ENCODE measurements around the gene ERAS.

Gene ERAS

GRCh38 chrX:48826135-48826875 is at the start of gene ERAS:
Gene ERAS, plus strand, starts transcription at chrX:48826513. Its CDS starts 2,611 bp downstream, at chrX:48829124.
- DNase-seq, result peak in 1 of 2 experiments; percentile 17

- no peak for DNase-seq
Observed at GRCh38 chrX:48776818-48777439, 49.4 kb upstream of the ERAS start.

DNA sequence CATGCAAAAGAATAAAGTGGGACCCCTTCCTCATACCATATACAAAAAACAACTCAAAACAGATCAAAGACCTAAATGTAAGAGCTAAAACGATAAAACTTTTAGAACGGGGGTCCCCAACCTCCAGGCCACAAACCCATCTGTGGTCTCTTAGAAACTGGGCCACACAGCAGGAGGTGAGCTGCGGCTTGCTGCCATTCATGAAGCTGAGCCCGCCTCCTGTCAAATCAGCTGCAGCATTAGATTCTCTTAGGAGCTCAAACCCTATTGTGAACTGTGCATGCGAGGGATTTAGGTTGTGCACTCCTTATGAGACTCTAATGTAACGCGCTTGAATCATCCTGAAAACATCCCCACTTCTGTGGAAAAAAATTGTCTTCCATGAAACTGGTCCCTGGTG is 46.9 kb upstream of the ERAS start:
- no peak for DNase-seq

- DNase-seq, result no peak
Observed at GRCh38 chrX:48781705-48782104, 44.6 kb upstream of the ERAS start.

DNA sequence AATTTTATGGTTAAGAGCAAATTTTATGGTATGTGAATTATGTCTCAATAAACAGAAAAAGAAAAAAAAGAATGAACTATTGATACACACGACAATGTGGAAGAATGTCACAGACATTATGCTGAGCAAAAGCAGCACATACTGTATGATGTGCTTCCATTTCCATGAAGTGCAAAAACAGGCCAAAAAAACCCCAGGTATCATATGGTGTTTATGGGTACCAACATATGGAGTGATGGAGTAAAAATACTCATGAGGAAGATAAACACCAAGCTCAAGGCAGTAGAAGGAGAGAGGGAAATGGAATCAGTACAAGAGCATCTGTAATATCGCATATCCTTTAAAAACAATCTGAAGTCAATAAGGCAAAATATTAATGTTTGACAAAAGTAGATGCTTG is 44.1 kb upstream of the ERAS start:
- no peak for DNase-seq

- DNase-seq, result no peak
Observed at GRCh38 chrX:48782795-48783194, 43.5 kb upstream of the ERAS start.

GRCh38 chrX:48784726-48785125 is 41.6 kb upstream of the ERAS start:
- DNase-seq, result no peak

DNA sequence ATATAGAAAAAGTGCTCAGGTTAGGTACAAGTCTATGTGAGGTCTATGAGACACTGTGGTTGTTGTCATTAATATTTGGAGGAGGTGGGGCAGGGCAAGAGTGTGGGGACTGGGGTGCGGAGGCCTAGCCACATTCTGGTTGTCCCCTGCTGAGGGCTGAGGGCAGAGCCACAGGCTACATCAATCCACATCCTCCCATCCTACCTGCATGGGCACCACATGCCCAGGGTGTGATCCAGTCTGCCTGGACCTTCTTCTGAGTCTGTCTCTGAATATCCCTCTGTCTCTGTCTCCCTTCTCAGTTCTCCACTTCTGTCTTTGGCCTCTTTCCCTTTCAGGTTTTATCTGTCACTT is 41.1 kb upstream of the ERAS start:
- no peak for DNase-seq

- no peak for DNase-seq
Observed at GRCh38 chrX:48785540-48786214, 40.6 kb upstream of the ERAS start.

GRCh38 chrX:48786341-48786800 is 39.9 kb upstream of the ERAS start, which contains the start of gene GATA1:
Gene GATA1, plus strand, starts transcription at chrX:48786590. Its CDS starts 4,520 bp downstream, at chrX:48791110.
- no peak for DNase-seq

- no peak for DNase-seq
Observed at GRCh38 chrX:48786825-48787504, 39.3 kb upstream of the ERAS start.

GRCh38 chrX:48787505-48788443 is 38.5 kb upstream of the ERAS start:
- DNase-seq, result no peak

DNA sequence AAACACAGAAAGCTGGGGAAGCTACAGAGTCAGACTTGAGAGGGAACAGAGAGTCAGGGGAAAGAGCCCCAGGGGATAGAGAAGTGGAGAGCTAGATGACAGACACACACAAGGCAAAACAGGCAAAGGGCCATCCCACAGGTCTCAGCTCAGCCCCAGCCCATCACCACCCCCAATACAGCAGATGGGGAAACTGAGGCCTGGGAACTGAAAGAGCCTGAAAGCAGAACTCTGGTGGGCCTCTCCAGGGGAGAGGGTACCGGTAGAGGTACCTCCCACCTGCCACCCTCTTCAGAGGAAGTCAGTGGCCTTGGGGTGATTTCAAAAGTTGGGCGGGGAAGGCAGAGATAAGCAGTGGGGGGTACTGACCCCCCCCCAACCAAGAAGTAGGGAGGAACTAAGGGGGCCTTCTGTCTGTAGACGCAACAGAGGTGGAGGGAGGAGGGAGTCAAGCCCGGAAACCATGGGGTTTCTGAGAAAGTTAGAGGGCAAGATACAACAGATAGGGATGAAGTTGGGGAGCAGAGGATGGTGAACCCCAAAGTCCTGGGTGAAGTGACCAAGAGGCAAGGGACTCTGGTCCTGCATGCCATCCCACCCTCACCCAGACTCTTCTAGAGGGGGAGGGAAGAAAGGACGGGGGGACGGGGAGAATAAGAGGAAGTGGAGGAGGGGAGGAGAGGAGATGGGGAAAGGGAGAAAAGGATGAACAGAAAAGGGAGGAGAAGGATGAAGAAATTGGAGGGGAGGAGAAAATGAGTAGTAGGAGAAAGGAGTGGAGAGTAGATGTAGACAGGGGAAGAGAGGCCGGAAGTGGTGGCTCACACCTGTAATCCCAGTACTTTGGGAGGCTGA is 36.7 kb upstream of the ERAS start:
- DNase-seq, result no peak

DNA sequence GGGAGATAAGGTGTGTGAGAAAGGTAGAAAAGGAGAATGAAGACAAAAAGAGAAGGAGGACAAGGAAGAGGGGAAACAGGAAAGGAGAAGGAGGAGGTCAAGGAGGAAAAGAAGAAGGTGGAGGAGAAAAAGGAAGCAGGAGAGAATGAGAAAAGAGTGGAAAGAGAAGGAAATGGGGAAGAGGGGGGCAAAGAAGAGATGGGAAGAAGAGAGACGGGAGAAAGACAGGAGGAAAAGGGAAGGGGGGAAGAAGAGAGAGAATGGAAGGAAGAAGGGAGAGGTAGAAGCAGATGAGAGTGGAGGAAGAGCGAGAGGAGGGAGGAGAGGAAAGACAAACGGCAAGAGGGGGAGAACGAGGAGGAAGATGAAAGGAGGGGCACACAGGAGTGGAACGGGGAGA is 35.8 kb upstream of the ERAS start:
- no peak for DNase-seq

DNA sequence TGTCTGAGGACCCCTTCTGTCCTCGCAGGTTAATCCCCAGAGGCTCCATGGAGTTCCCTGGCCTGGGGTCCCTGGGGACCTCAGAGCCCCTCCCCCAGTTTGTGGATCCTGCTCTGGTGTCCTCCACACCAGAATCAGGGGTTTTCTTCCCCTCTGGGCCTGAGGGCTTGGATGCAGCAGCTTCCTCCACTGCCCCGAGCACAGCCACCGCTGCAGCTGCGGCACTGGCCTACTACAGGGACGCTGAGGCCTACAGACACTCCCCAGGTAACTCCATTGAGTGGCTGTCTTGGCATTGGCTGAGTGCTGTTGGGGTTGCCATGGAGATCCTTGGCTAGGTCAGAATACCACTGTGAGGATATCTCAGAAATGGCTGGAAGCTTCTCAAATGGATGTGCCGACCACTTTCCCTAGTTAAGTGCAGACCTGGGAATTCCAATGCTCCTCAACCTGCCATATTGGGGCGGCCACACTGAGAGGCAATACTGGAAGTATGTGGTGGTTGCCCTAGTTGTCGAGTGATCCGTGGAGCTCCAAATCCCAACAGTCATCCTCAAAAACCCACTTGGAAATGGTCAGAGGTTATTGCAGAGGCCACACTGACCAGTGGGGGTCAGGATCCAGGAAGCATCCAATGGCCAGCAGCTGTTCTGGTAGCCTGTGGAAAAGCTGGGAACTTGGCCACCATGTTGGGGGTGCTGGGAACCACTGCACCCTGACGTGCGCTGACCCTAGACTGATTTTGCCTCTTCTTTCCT is 35.1 kb upstream of the ERAS start:
- DNase-seq, result no peak

DNA sequence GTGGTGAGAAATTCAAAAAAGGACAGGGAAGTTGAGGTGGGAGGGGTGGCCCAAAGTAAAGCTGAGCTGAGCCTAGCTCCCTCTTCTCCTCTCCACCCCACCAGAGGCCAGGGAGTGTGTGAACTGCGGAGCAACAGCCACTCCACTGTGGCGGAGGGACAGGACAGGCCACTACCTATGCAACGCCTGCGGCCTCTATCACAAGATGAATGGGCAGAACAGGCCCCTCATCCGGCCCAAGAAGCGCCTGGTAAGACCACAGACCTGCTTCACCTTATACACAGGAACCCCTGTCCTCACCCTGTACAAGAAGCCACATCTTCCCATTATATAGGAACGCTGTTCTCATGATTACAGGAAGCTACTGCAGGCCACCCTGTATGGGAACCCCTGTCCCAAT is 34.1 kb upstream of the ERAS start:
- no peak for DNase-seq

DNA sequence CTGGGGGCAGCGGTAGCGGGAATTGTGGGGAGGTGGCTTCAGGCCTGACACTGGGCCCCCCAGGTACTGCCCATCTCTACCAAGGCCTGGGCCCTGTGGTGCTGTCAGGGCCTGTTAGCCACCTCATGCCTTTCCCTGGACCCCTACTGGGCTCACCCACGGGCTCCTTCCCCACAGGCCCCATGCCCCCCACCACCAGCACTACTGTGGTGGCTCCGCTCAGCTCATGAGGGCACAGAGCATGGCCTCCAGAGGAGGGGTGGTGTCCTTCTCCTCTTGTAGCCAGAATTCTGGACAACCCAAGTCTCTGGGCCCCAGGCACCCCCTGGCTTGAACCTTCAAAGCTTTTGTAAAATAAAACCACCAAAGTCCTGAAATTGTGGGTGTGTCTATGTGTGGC is 32.4 kb upstream of the ERAS start:
- DNase-seq, result no peak

- DNase-seq, result no peak
Observed at GRCh38 chrX:48794340-48794910, 31.9 kb upstream of the ERAS start.

GRCh38 chrX:48794911-48795515 is 31.3 kb upstream of the ERAS start:
- DNase-seq, result no peak

- no peak for DNase-seq
Observed at GRCh38 chrX:48798318-48798717, 28.0 kb upstream of the ERAS start.

Data from activated CD4-positive, alpha-beta T cell treated with anti-CD3 and anti-CD28 coated beads, Interleukin-2, amount 50 U/mL, for 48 hours (primary cell).